ENCODE data around the gene CDRT4.

- TF ChIP-seq TAF1 (IDR thresholded peaks at IDR 0.05; ENCODE audit: low read depth, low read length) (no peak), POLR2A (IDR thresholded peaks at IDR 0.05; ENCODE audit: low read depth, low read length) (no peak), POLR2AphosphoS5 (IDR thresholded peaks at IDR 0.05; ENCODE audit: low read depth, low read length) (no peak), POU2F2 (IDR thresholded peaks at IDR 0.05; ENCODE audit: low read depth, low read length) (no peak)
These were observed 22.6 kb downstream of the CDRT4 start for GRCh38 chr17:15444805-15445204.

Data from GM12891 (cell line).